Trophoblast cell (in vitro differentiated cells and primary cell): ENCODE measurements around the gene MARK4.

Experiments used
- DNase-seq, 2 donors: peaks; one replicate each; pipeline ENCODE4 v3.0.0-alpha.2; 2016
- H2AFZ ChIP-seq: 2 replicates; pipeline ENCODE4 v1.6.1; 2013; ENCODE audit warnings: low read length, moderate library complexity, mild to moderate bottlenecking; ENCODE audit not compliant: insufficient read depth, poor library complexity
- H2AK5ac ChIP-seq: 2 replicates; pipeline ENCODE4 v1.6.1; 2013; ENCODE audit warnings: mild to moderate bottlenecking, low read length
- H2BK120ac ChIP-seq: 2 replicates; pipeline ENCODE4 v1.6.1; 2013; ENCODE audit warnings: low read length, mild to moderate bottlenecking, moderate library complexity; ENCODE audit not compliant: insufficient read depth, poor library complexity
- H2BK12ac ChIP-seq: 2 replicates; pipeline ENCODE4 v1.6.1; 2013; ENCODE audit warnings: mild to moderate bottlenecking, low read length, moderate library complexity
- H2BK5ac ChIP-seq: 2 replicates; pipeline ENCODE4 v1.6.1; 2013; ENCODE audit warnings: low read length, low read depth, moderate library complexity, mild to moderate bottlenecking; ENCODE audit not compliant: poor library complexity
- H3K14ac ChIP-seq: 2 replicates; pipeline ENCODE4 v1.6.1; 2013; ENCODE audit warnings: mild to moderate bottlenecking, low read length
- H3K18ac ChIP-seq: 2 replicates; pipeline ENCODE4 v1.6.1; 2013; ENCODE audit warnings: mild to moderate bottlenecking, low read length
- H3K23ac ChIP-seq: 2 replicates; pipeline ENCODE4 v1.6.1; 2013; ENCODE audit warnings: low read length
- H3K27ac ChIP-seq: 2 replicates; pipeline ENCODE4 v1.5.1; 2013; ENCODE audit warnings: low read depth, mild to moderate bottlenecking, inconsistent platforms, low read length, moderate library complexity
- H3K27me3 ChIP-seq: 2 replicates; pipeline ENCODE4 v1.6.1; 2013; ENCODE audit warnings: inconsistent platforms, mild to moderate bottlenecking, low read length, moderate library complexity; ENCODE audit not compliant: insufficient read depth
- H3K36me3 ChIP-seq, 2 experiments: 1 replicate in 1 of 2; 2 replicates in 1 of 2; pipeline ENCODE4 v1.6.1; 2013; ENCODE audit warnings: low read length in 2 of 2, mild to moderate bottlenecking in 2 of 2, moderate library complexity in 1 of 2; ENCODE audit not compliant: insufficient read depth in 2 of 2, control insufficient read depth in 1 of 2
- H3K4ac ChIP-seq: 2 replicates; pipeline ENCODE4 v1.6.1; 2013; ENCODE audit warnings: low read depth, mild to moderate bottlenecking, low read length, moderate library complexity
- H3K4me1 ChIP-seq, 2 experiments: 1 replicate in 1 of 2; 2 replicates in 1 of 2; pipeline ENCODE4 v1.6.1; 2013; ENCODE audit warnings: low read length in 2 of 2, mild to moderate bottlenecking in 2 of 2, moderate library complexity in 1 of 2; ENCODE audit not compliant: insufficient read depth in 2 of 2, control insufficient read depth in 1 of 2
- H3K4me2 ChIP-seq: 2 replicates; pipeline ENCODE4 v1.6.1; 2013; ENCODE audit warnings: inconsistent platforms, mild to moderate bottlenecking, low read length, moderate library complexity
- H3K4me3 ChIP-seq: 2 replicates; pipeline ENCODE4 v1.5.1; 2013; ENCODE audit warnings: mild to moderate bottlenecking, low read depth, low read length, inconsistent platforms
- H3K79me1 ChIP-seq: one replicate; pipeline ENCODE4 v1.6.1; 2013; ENCODE audit warnings: low read length
- H3K79me2 ChIP-seq: 2 replicates; pipeline ENCODE4 v1.6.1; 2013; ENCODE audit warnings: low read length, mild to moderate bottlenecking; ENCODE audit not compliant: control insufficient read depth, insufficient read depth, poor library complexity
- H3K9ac ChIP-seq: 2 replicates; pipeline ENCODE4 v1.6.1; 2013; ENCODE audit warnings: mild to moderate bottlenecking, low read length
- H3K9me3 ChIP-seq: 2 replicates; pipeline ENCODE4 v1.6.1; 2013; ENCODE audit warnings: low read depth, mild to moderate bottlenecking, control low read depth, inconsistent platforms, low read length; ENCODE audit not compliant: insufficient read depth
- H4K12ac ChIP-seq: 2 replicates; pipeline ENCODE4 v1.6.1; 2013; ENCODE audit warnings: low read depth, mild to moderate bottlenecking, low read length, moderate library complexity
- H4K8ac ChIP-seq: 2 replicates; pipeline ENCODE4 v1.6.1; 2013; ENCODE audit warnings: low read depth, mild to moderate bottlenecking, low read length, moderate library complexity
- H4K91ac ChIP-seq: one replicate; pipeline ENCODE4 v1.6.1; 2013; ENCODE audit warnings: low read depth, mild to moderate bottlenecking, low read length, moderate library complexity
- WGBS: extraction: QIAGEN DNeasy Blood & Tissue Kit; methylation state at CpG from one replicate; pipeline ENCODE4 v1.1.7; 2013; ENCODE audit warnings: missing lambda C conversion rate; ENCODE audit not compliant: insufficient read length, insufficient coverage; ENCODE audit errors: extremely low coverage; 5-methylcytosine and 5-hydroxymethylcytosine counted together

The MARK4 gene

GRCh38 chr19:45342911-45343310 lies 91.8 kb downstream of the MARK4 start:
- Histone ChIP-seq H3K18ac (no peak overlapping the region), H3K79me2 (no peaks in the 10 kb centered on the region)

GRCh38 chr19:45344621-45345505 lies 93.8 kb downstream of the MARK4 start:
- Histone ChIP-seq H2BK120ac (no peak overlapping the region), H2BK12ac (no peak overlapping the region), H3K18ac (no peak overlapping the region), H4K12ac (no peak overlapping the region), H2AFZ (no peak overlapping the region), H2BK5ac (no peak overlapping the region), H3K4me1 (peaks cover 0 to 8% of the 10 kb centered on the region in 2 experiments), H3K9ac (no peak overlapping the region), H3K4me3 (no peak overlapping the region), H3K36me3 (peaks cover 5 to 10% of the 10 kb centered on the region in 2 experiments), H3K27ac (no peak overlapping the region), H3K4ac (no peak overlapping the region), H3K14ac (no peak overlapping the region), H3K79me2 (no peaks in the 10 kb centered on the region), H3K27me3 (peaks cover 8% of the 10 kb centered on the region), H3K4me2 (no peak overlapping the region), H4K91ac (no peak overlapping the region), H3K9me3 (peaks cover 9% of the 10 kb centered on the region), H4K8ac (no peak overlapping the region), H3K23ac (no peak overlapping the region), H3K79me1 (no peaks in the 10 kb centered on the region), H2AK5ac (no peak overlapping the region)
- no peak for DNase-seq
- WGBS, result no CpG with 5 or more reads among the region's 15 CpGs

More at GRCh38 chr19:45342911-45343310, 91.8 kb downstream of the MARK4 start:
- Histone ChIP-seq H3K79me1 (no peaks in the 10 kb centered on the region), H2AFZ (no peak overlapping the region), H3K4me2 (no peak overlapping the region), H4K91ac (no peak overlapping the region), H2BK5ac (no peak overlapping the region), H4K8ac (no peak overlapping the region), H3K27me3 (peaks cover 8% of the 10 kb centered on the region), H2BK120ac (no peak overlapping the region), H3K9ac (no peak overlapping the region), H3K14ac (no peak overlapping the region), H3K36me3 (no peaks in the 10 kb centered on the region), H3K9me3 (peaks cover 8% of the 10 kb centered on the region), H4K12ac (no peak overlapping the region), H3K4me1 (peaks cover 0 to 8% of the 10 kb centered on the region in 2 experiments), H2BK12ac (no peak overlapping the region), H3K4ac (no peak overlapping the region), H3K4me3 (no peak overlapping the region), H3K27ac (no peak overlapping the region), H3K23ac (no peak overlapping the region), H2AK5ac (no peak overlapping the region)
- DNase-seq, result no peak
- no CpG with 5 or more reads among the region's 13 CpGs for WGBS

- Histone ChIP-seq H3K14ac (no peak overlapping the region), H2AFZ (no peak overlapping the region), H3K36me3 (peaks cover 8 to 15% of the 10 kb centered on the region in 2 experiments), H3K27me3 (peaks cover 8% of the 10 kb centered on the region), H3K27ac (no peak overlapping the region), H3K23ac (no peak overlapping the region), H3K18ac (no peak overlapping the region), H3K4me3 (no peak overlapping the region), H2BK120ac (no peak overlapping the region), H3K9ac (no peak overlapping the region), H3K4ac (no peak overlapping the region), H2BK12ac (no peak overlapping the region), H3K4me1 (peaks cover 0 to 6% of the 10 kb centered on the region in 2 experiments), H4K91ac (no peak overlapping the region), H2BK5ac (no peak overlapping the region), H2AK5ac (no peak overlapping the region), H3K9me3 (peaks cover 9% of the 10 kb centered on the region), H3K79me1 (no peaks in the 10 kb centered on the region), H3K79me2 (no peaks in the 10 kb centered on the region), H3K4me2 (no peak overlapping the region), H4K8ac (no peak overlapping the region), H4K12ac (no peak overlapping the region)
- no CpG with 5 or more reads among the region's 15 CpGs for WGBS
- DNase-seq, result no peak
These were observed 94.4 kb downstream of the MARK4 start for GRCh38 chr19:45345506-45345860.

GRCh38 chr19:45346449-45346848 lies 95.4 kb downstream of the MARK4 start:
- Histone ChIP-seq H4K12ac (peak overlapping the region; percentile 65), H2BK12ac (no peak overlapping the region), H4K91ac (no peak overlapping the region), H3K4me2 (no peak overlapping the region), H3K14ac (no peak overlapping the region), H3K4me3 (no peak overlapping the region), H3K9ac (no peak overlapping the region), H2AK5ac (no peak overlapping the region), H2AFZ (no peak overlapping the region), H2BK120ac (no peak overlapping the region), H3K79me1 (no peaks in the 10 kb centered on the region), H3K23ac (no peak overlapping the region), H3K4ac (no peak overlapping the region), H3K79me2 (no peaks in the 10 kb centered on the region), H3K18ac (no peak overlapping the region), H4K8ac (no peak overlapping the region), H3K36me3 (peaks cover 18 to 25% of the 10 kb centered on the region in 2 experiments), H2BK5ac (no peak overlapping the region), H3K9me3 (peaks cover 9% of the 10 kb centered on the region), H3K27me3 (peaks cover 2% of the 10 kb centered on the region), H3K27ac (no peak overlapping the region), H3K4me1 (no peaks in the 10 kb centered on the region)
- DNase-seq, result peak in 1 of 2 donors; percentile 20
- WGBS, result no CpG with 5 or more reads among the region's 27 CpGs
